Measurements from ENCODE around the gene ZNF621.
A peak's percentile ranks its signal among the peaks of the same experiment; 100 is the strongest.

Gene ZNF621

GRCh38 chr3:40504636-40505430 lies 19.9 kb upstream of the ZNF621 start (continued):
- TF ChIP-seq ZNF580 (tag by site-specific recombination; IDR thresholded peaks at IDR 0.05) (no peak), PATZ1 (tag by site-specific recombination; IDR thresholded peaks at IDR 0.05) (no peak), SP2 (tag by site-specific recombination; IDR thresholded peaks at IDR 0.05) (peak; percentile 14; the same call in 1 of the 2 replicates), ZNF239 (tag by site-specific recombination; IDR thresholded peaks at IDR 0.05) (no peak), ZNF585B (tag by site-specific recombination; IDR thresholded peaks at IDR 0.05) (no peak), ZNF366 (tag by site-specific recombination; conservative IDR thresholded peaks at IDR 0.05) (0 out of 2 replicates have a peak, but pooled peaks have one; percentile 17), ZNF621 (tag by site-specific recombination; IDR thresholded peaks at IDR 0.05) (no peak), PRDM4 (tag by site-specific recombination; IDR thresholded peaks at IDR 0.05) (peak; percentile 70), ZSCAN23 (tag by site-specific recombination; IDR thresholded peaks at IDR 0.05) (no peak), ZNF707 (tag by site-specific recombination; IDR thresholded peaks at IDR 0.05) (no peak), OSR2 (tag by site-specific recombination; IDR thresholded peaks at IDR 0.05) (no peak), ZNF624 (tag by site-specific recombination; IDR thresholded peaks at IDR 0.05) (no peak), GLIS2 (tag by site-specific recombination; IDR thresholded peaks at IDR 0.05) (no peak), ZNF157 (tag by site-specific recombination; IDR thresholded peaks at IDR 0.05) (no peak), ZNF488 (tag by site-specific recombination; IDR thresholded peaks at IDR 0.05) (no peak), PRDM10 (tag by site-specific recombination; IDR thresholded peaks at IDR 0.05) (no peak), ZNF398 (tag by site-specific recombination; IDR thresholded peaks at IDR 0.05) (peak; percentile 63), ZNF341 (tag by site-specific recombination; IDR thresholded peaks at IDR 0.05; ENCODE audit: low read depth) (no peak), ZNF654 (tag by site-specific recombination; IDR thresholded peaks at IDR 0.05; ENCODE audit: low read depth) (no peak), GLI2 (tag by site-specific recombination; IDR thresholded peaks at IDR 0.05; ENCODE audit: borderline replicate concordance, low read depth) (no peak), ZIC2 (tag by site-specific recombination; IDR thresholded peaks at IDR 0.05) (no peak), ZFP41 (tag by site-specific recombination; IDR thresholded peaks at IDR 0.05; ENCODE audit: borderline replicate concordance) (no peak), ZBTB48 (tag by site-specific recombination; IDR thresholded peaks at IDR 0.05) (no peak), ZNF561 (tag by site-specific recombination; IDR thresholded peaks at IDR 0.05; ENCODE audit: borderline replicate concordance) (no peak), ZNF148 (tag by site-specific recombination; IDR thresholded peaks at IDR 0.05; ENCODE audit: borderline replicate concordance) (no peak)
